Muscle layer of colon (tissue), 2 donors: ENCODE data around the gene MYO7B.

Experiments used
- H3K27ac ChIP-seq: one replicate; pipeline ENCODE4 v1.7.0; 2013; ENCODE audit warnings: low read depth, mild to moderate bottlenecking, low read length, moderate library complexity
- H3K27me3 ChIP-seq, 2 donors: one replicate each; pipeline ENCODE4 v1.7.0; 2013; ENCODE audit warnings: low read length in 2 of 2, mild to moderate bottlenecking in 2 of 2; ENCODE audit not compliant: insufficient read depth in 2 of 2, control insufficient read depth in 1 of 2
- H3K36me3 ChIP-seq: one replicate; pipeline ENCODE4 v1.7.0; 2013; ENCODE audit warnings: mild to moderate bottlenecking, low read length; ENCODE audit not compliant: insufficient read depth
- H3K4me1 ChIP-seq: one replicate; pipeline ENCODE4 v1.7.0; 2013; ENCODE audit warnings: mild to moderate bottlenecking, low read length; ENCODE audit not compliant: insufficient read depth
- H3K4me3 ChIP-seq, 2 donors: one replicate each; pipeline ENCODE4 v1.7.0; 2013; ENCODE audit warnings: low read length in 2 of 2, low read depth in 1 of 2, mild to moderate bottlenecking in 1 of 2, moderate library complexity in 1 of 2
- H3K9ac ChIP-seq: one replicate; pipeline ENCODE4 v1.7.0; 2013; ENCODE audit warnings: low read length
- H3K9me3 ChIP-seq: one replicate; pipeline ENCODE4 v1.7.0; 2013; ENCODE audit warnings: mild to moderate bottlenecking, low read length
- donor health status: abdominal sarcoma.
- donor health status: Adenocarcinoma of cecum.

The MYO7B gene

DNA sequence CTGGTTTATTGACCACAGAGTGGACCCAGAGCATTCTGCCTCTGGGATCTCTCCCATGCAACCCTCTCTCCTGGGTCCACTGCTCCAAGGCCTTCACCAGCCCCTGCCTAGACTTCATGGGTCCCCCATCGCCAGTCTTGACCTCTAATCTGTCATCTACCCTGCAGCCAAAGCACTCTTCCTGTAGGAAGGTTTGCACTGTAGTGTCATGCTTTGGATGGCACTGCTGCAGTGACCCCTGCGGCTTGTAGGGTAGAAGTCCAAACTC lies 41.7 kb downstream of the MYO7B start:
- Histone ChIP-seq H3K4me3 (no peak overlapping the region), H3K27ac (no peak overlapping the region), H3K9me3 (no peaks in the 10 kb centered on the region), H3K9ac (no peak overlapping the region), H3K4me1 (peaks cover 11% of the 10 kb centered on the region), H3K36me3 (no peaks in the 10 kb centered on the region), H3K27me3 (no peaks in the 10 kb centered on the region)

DNA sequence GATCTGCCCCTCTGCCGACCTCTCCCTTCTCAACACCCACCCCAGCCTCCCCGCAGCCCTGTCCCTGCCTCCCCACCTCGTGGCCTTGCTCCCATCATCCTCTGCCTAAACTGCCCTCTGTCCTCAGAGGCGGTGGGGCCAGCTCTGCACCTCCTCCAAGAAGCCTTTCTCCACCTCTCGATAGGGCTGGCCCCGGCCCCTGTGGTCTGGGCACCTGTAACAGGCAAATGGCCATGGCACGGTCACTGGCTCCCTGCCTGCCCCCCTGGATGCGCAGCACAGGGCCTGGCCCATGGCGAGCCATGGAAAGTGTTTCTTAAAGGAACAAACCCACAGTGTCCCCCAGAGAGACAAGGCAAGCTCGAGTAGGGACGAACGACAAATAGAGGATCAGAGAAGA lies 42.0 kb downstream of the MYO7B start:
- no peak overlapping the region for H3K4me3 ChIP-seq
- no peaks in the 10 kb centered on the region for H3K9me3 ChIP-seq
- no peak overlapping the region for H3K27ac ChIP-seq
- H3K27me3 ChIP-seq, result no peaks in the 10 kb centered on the region
- H3K9ac ChIP-seq, result no peak overlapping the region
- peaks cover 11% of the 10 kb centered on the region for H3K4me1 ChIP-seq
- no peaks in the 10 kb centered on the region for H3K36me3 ChIP-seq

DNA sequence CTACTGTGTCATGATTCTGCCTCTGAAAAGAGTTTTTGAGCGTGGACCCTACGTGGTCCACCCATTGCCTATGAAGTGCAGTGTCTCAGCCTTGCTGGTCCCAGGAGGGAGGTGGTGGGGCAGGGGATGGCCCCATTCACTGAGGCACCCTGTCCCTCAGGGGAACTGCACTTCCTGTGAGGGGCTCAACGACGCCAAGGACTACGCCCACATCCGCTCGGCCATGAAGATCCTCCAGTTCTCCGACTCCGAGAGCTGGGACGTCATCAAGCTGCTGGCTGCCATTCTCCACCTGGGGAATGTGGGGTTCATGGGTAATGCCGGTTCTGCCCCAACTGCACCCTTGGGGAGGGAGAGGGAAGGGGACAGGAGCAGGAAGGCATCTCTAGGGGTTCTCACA lies 42.5 kb downstream of the MYO7B start:
- Histone ChIP-seq H3K36me3 (no peaks in the 10 kb centered on the region), H3K9me3 (no peaks in the 10 kb centered on the region), H3K27ac (no peak overlapping the region), H3K4me1 (peaks cover 11% of the 10 kb centered on the region), H3K9ac (no peak overlapping the region), H3K4me3 (no peak overlapping the region), H3K27me3 (no peaks in the 10 kb centered on the region)

DNA sequence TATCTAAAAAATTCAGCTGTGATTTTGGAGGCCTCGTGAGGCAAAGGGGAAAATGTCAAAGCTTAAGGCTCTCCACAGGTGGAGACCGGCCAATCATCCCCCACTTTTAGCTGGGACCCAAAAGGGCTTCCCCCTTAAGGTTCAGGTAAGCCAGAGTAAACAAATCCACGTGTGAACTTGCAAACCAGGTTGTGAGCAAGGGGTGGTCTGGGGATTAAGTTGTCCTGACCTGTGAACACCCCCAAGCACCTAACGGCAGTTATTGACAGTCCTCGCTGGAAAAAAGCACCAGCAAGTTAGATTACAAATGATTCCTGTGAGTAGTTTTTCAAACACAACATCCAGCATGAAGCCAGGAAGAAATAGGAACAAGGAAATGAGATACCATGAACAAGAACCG lies 42.9 kb downstream of the MYO7B start:
- H3K9ac ChIP-seq, result no peak overlapping the region
- peaks cover 11% of the 10 kb centered on the region for H3K4me1 ChIP-seq
- no peaks in the 10 kb centered on the region for H3K27me3 ChIP-seq
- H3K36me3 ChIP-seq, result no peaks in the 10 kb centered on the region
- H3K27ac ChIP-seq, result no peak overlapping the region
- no peaks in the 10 kb centered on the region for H3K9me3 ChIP-seq
- no peak overlapping the region for H3K4me3 ChIP-seq

DNA sequence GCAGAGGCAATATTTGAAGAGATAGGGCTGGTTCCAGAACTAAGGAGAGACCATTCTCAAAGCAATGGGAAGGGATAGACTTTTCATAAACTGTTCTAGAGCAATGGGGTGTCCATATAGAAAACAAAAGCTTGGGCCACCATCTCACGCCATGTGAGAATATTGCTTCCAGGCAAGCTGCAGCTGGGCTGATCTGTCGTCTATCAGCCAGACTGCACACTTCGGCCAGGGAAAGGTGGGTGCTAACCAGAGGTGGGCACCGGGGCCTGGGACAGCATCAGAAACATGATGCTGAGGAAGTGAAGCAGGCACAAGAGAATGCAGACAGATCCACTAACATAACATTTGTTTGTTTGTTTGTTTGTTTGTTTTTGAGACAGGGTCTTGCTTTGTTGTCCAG lies 43.7 kb downstream of the MYO7B start:
- Histone ChIP-seq H3K9me3 (no peaks in the 10 kb centered on the region), H3K4me3 (no peak overlapping the region), H3K4me1 (peaks cover 11% of the 10 kb centered on the region), H3K9ac (no peak overlapping the region), H3K27me3 (no peaks in the 10 kb centered on the region), H3K36me3 (no peaks in the 10 kb centered on the region), H3K27ac (no peak overlapping the region)

DNA sequence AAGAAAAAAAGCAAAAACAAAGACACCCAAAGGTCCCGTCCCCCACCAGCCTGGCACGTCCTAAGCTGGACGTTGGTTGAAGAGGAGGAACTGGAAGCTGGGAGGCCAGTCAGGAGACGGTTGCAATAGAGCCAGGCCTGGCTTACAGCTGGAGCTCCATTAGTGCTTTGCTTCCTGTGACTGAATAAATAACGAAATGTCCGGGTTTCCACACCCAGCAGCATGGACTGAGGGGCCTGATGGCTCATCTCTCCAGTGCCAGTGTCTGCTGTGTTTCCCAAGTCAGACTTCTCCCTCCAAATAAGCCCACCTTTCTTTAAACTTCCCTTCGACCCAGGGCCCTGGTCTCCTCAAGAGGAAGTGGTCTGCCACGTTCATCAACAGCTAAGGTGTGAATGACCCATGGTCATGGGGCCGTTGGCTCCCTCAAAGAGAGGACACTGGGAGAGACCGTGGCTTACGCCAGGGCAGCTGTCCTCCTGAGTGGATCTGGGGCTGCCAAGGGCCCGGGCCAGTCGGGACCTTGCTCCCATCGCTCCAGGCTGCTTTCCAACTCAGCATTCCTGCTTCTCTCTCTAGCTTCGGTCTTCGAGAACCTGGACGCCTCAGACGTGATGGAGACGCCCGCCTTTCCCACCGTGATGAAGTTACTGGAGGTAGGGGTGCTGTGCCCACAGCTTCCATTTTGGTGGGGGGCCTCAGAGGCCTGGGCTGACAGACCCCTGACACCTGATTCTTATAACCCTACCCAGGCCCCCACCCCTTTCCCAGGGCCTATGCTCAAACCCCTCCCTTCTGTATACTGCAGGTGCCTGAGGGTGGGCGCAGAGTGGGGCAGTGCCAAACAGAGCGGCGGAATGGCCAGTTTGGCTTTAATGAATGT lies 44.9 kb downstream of the MYO7B start:
- H3K9ac ChIP-seq, result no peak overlapping the region
- H3K27ac ChIP-seq, result no peak overlapping the region
- no peaks in the 10 kb centered on the region for H3K9me3 ChIP-seq
- no peaks in the 10 kb centered on the region for H3K27me3 ChIP-seq
- H3K36me3 ChIP-seq, result no peaks in the 10 kb centered on the region
- no peak overlapping the region for H3K4me3 ChIP-seq
- H3K4me1 ChIP-seq, result peaks cover 11% of the 10 kb centered on the region

DNA sequence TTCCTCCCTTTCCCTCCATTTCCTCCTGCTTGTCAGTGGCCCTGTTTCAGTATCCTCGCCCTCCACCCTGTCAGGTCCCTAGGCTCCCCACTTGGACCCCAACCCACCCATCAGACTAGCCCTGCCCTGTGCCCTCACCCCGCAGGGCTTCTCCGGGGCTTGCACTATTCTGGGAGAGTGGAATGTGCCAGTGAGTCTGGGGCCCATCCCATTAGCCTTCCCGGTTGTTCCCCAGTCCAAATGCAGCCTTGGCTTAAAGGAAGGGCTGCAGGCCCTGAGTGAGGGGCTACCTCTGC lies 45.5 kb downstream of the MYO7B start:
- Histone ChIP-seq H3K27ac (no peak overlapping the region), H3K27me3 (no peaks in the 10 kb centered on the region), H3K4me1 (peaks cover 11% of the 10 kb centered on the region), H3K4me3 (no peak overlapping the region), H3K9ac (no peak overlapping the region), H3K36me3 (no peaks in the 10 kb centered on the region), H3K9me3 (no peaks in the 10 kb centered on the region)

DNA sequence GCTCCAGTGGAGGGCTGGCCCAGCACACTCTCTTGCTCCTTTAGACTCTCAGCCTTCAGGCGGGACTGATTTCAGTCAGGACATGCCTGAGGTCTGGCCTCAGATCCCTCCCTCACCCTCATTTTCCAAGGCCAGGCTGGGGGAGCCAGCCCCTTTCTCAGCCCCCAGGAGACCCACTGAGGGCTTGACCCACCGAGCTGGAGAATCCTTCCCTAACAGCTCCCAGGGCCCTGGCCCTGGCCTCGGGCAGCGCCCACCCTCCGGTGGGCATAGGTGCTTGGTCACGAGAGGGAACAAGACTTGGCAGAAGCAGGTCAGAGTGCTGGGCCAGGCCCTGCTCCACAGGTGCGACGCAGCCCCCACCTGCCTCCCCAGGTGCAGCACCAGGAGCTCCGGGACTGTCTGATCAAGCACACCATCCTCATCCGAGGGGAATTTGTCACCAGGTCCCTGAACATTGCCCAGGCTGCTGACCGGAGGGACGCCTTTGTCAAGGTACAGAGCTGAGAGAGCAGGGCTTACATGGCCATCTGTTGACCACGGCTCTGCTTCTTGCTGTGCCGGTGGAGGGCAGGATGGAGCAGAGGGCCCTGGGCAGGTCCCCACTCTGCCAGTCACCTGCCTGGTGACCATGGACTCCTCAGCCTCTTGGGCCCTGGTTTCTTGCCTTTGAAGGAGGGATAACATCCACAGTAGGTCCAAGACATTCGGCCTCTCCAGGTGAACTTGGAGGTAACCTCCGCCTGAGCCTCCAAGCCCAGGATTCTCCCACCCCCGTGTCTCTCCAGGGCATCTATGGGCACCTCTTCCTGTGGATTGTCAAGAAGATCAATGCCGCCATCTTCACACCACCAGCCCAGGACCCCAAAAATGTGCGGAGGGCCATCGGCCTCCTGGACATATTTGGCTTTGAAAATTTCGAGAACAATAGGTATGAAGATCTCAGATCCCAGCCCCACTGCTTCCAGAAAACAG lies 46.3 kb downstream of the MYO7B start:
- Histone ChIP-seq H3K4me1 (peaks cover 3% of the 10 kb centered on the region), H3K36me3 (no peaks in the 10 kb centered on the region), H3K27ac (no peak overlapping the region), H3K9me3 (no peaks in the 10 kb centered on the region), H3K27me3 (no peaks in the 10 kb centered on the region), H3K9ac (no peak overlapping the region), H3K4me3 (no peak overlapping the region)

DNA sequence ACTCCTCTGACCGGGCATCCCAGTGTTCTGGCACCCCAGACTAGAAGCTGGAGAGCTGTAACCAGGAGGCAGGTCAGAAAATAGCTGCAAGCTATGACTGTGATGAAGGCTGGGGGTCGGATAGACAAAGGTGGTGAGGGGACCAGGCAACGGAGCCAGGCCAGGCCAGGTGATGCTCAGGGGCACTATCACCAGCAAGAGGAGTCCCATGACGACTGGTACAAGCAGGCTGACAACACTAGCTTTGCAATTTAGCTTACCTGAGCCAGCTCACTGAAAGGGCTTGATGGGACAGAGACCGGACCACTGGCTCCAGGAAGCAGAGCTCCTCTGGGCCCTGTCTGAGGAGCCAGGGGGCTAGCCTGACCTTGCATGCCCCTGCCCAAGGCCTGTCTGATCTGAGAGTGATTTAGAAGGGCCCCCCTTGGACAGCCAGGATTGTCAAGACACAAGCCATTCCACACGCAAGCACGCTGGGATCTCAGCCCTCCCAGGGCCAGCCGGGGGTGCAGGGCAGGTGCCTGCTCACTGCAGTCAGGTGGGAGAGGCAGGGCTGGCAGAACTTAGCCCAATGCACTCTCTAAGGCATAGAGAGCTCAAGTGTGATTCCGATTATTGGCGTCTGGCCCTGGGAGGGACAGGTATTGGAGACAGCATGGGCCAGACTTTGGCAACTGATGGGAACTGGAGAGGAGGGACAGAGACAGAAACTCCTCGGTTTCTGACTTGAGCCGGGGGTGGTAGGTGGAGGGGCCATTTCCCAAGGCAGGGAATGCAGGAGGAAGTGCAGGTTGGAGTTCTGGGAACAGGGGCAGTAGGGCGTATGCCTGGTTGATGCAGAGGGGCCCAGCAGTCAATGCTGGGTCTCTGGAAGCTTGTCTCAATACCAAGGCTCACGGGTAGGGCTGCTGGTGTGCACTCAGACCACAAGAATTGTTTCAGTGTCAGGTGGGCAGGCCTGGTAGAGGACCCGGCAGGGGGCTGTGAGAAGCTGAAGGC lies 47.7 kb downstream of the MYO7B start:
- Histone ChIP-seq H3K36me3 (no peaks in the 10 kb centered on the region), H3K27me3 (no peaks in the 10 kb centered on the region), H3K9me3 (no peaks in the 10 kb centered on the region), H3K4me3 (no peak overlapping the region), H3K9ac (no peak overlapping the region), H3K4me1 (no peaks in the 10 kb centered on the region), H3K27ac (no peak overlapping the region)

DNA sequence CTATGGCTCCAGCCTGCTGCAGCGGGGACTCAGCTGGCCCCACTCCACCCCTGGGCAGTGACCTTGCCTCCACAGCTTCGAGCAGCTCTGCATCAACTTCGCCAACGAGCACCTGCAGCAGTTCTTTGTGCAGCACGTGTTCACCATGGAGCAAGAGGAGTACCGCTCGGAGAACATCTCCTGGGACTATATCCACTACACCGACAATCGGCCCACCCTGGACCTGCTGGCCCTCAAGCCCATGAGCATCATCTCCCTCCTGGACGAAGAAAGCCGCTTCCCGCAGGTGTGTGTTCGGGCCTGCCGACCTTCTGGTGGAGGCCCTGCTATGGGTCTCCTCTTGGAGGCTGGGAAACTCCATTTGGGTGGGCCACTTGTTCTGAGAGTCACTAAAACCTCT lies 48.6 kb downstream of the MYO7B start:
- Histone ChIP-seq H3K27me3 (no peaks in the 10 kb centered on the region), H3K4me3 (no peak overlapping the region), H3K27ac (no peak overlapping the region), H3K9me3 (no peaks in the 10 kb centered on the region), H3K4me1 (no peaks in the 10 kb centered on the region), H3K36me3 (no peaks in the 10 kb centered on the region), H3K9ac (no peak overlapping the region)

DNA sequence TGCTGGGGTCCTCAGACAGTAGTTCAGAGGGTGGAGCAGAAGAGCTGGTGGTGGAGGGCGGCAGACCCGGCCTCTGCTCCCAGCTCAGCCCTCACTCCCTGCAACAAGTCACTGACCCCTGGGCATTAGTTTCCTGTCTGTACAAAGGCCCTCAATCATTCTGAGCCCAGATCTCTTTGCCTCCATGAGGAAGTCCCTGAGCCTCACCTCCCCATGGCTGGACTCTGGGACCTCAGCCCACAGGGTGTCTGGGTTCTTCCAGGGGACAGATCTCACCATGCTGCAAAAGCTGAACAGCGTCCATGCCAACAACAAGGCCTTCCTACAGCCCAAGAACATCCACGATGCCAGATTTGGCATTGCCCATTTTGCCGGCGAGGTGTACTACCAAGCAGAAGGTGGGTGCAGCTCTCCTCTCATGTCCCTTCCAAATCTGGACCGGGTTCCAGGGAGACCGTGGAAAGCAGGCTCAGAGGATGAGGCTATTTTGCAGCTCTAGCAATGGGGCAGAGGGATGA lies 49.1 kb downstream of the MYO7B start:
- no peaks in the 10 kb centered on the region for H3K27me3 ChIP-seq
- no peak overlapping the region for H3K4me3 ChIP-seq
- H3K4me1 ChIP-seq, result no peaks in the 10 kb centered on the region
- H3K9me3 ChIP-seq, result no peaks in the 10 kb centered on the region
- H3K27ac ChIP-seq, result no peak overlapping the region
- no peak overlapping the region for H3K9ac ChIP-seq
- H3K36me3 ChIP-seq, result no peaks in the 10 kb centered on the region
